HG03095 (cell line): Measurements from ENCODE around the gene GCNT4.
A peak's percentile ranks its signal among the peaks of the same experiment; 100 is the strongest.

ENCODE experiments used
- ATAC-seq: cut with Tn5 transposase; IDR thresholded peaks from one replicate; pipeline ENCODE4 v1.9.1; 2021; ENCODE audit warnings: moderate library complexity; ENCODE audit not compliant: unreplicated experiment

Gene GCNT4

DNA sequence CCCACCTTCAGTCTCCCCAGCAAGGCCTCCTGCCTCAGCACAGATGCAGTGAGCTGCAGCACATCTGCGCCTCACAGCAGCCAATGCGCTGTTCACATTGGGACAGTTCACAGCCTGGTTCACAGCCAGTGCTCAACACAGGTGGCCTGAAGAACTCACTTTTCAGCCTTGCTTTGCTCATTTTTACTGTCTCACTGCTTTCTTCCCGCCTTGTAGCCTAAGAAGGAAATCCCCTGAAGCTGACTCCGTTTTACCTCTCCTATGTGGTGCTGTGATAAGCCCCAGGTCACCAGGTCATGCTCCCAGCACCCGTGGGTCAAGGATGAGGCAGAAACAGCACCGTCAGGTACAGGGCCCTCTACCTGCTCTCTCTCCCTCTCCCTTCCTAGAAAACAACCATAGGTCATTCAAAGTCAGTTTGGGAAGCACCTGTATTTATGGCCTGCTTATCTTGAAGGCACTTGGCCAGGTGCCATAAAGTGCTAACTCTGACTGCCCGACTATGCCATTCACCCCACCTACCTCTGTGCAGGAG is 1.1 kb downstream of the GCNT4 start:
- ATAC-seq = no peak

DNA sequence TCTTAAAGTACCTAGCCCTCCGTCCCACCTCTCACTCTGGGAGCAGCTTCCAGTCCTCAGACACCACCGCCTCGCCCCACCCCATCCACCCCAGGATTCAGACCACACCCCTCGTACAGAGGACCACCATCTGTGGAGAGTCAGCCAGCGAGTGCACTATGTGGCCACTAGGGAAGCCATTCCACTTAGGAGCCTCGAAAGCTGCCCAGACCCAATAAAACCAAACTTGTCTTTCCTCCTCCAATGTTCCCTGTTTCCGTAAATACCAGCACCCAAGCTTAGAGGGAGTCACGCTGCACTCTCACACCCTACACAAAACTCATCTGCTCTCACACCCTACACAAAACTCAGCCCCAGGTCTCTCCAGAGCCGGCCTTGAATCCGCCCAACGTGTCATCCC is 1.9 kb downstream of the GCNT4 start:
- ATAC-seq = no peak

DNA sequence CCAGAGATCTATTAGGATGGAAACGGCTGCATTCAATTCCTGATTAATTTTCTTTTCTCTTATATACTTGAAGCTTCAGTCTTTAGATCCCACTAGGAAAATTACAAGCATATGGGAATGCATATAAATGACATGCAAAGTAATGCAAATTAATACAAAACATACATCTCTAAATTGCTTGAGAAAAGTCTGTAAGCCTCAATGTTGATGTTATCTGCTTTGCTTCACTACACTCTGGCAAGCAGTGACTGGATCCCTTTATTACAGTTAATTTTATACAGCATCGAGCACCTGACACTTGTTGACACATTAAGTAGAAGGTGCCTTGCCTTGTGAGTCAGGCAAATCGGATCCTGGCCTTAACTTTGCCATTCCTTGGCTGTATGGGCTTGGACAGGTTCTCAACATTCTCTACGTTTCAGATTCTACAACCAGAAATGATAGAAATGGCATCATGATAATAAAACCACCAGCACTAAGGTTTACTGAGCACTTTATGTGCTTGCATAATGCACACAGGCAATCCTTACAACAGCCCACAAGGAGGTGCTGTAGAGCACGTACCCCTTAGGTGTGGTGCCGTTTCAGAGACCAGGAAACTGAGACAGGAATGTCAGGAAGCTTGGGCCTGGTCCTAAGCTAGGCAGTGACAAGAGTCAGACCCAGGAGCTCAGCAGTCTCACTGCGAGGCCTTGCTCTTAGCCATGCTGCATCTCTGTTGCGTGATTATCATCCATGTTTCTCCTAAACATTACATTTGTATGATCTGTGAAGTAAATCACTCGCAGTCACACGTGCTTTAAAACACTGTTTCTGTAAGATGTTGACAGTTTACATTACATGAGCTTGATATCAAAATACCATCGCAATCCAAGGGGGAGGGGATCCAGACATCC is 2.7 kb downstream of the GCNT4 start:
- no peak for ATAC-seq

DNA sequence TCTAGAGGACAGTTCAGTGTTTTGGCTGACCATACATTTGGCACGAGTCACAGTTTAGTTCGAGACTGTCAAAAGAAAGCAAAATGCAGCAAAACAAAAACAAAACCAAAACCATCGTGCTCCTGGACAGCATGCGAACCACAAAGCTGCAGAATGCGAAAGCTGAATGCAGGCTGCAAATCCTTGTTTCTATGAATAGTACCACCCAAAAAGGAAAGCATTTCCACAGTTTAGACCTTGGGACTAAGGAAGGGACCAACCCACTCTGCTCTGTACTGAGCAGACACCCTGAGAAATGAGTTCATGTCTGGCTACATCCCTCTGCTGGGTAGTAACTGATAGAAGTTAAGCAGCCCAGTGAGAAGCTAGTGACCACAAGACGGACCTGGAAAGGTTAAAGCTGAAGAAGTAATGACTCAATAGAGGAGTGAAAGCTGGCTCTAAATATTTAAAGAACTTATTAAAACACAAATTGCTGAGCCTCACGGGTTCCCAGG is 3.9 kb downstream of the GCNT4 start:
- ATAC-seq = peak; percentile 62

DNA sequence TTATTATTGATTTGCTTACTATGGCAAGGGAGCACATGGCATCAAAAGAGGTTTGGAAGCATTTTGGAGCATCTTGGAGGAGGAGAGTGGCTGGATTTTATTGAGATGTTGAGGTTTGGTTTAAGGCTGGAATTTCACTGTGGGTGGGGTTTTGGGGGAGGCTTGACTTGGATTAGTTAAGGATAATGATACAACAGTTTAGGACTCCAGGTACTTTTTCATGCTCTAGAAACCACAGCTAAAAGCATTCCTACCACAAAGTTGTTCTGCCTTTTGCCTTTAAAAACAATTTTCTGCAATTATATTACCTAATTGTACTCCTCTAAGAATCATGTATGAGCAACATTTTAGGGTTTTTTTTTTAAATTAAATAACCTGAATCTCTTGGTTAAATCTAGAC is 5.0 kb downstream of the GCNT4 start:
- no peak for ATAC-seq

DNA sequence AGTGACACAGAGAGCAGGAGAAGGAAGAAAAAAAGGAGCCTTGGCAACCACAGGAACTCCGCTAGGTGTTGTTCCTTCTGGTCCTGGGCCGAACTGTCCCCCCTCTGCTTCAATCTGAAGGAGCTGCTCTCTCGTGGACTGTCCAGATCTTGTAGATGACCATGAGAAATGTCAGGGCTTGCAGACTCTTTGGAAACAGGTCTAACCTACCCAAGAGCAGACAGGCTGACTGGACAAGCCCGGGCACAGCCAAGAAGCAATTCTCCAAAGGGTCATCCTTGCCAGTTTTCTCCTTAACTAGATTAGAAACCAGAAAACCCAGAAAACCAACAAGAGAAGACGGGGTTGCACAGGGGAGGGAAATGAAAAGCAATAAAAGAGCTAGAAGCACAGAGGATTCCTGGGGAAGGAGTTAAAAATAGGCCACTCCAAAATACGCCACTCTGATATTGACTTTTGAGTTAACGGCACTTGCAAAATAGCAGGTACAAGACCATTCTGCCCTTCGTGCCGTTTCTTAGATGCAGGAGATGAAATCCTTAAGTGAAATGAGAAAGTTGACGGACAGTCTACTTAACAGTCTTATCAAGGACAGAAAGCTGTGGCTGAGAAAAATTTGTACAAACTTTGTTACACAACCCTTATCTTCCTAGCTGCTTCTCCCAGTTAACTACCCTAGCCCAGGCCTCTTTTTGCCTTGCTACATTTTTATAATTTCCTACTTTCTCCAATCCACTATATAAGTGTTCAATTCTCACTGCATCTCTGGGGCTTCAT is 5.8 kb downstream of the GCNT4 start:
- ATAC-seq = no peak

DNA sequence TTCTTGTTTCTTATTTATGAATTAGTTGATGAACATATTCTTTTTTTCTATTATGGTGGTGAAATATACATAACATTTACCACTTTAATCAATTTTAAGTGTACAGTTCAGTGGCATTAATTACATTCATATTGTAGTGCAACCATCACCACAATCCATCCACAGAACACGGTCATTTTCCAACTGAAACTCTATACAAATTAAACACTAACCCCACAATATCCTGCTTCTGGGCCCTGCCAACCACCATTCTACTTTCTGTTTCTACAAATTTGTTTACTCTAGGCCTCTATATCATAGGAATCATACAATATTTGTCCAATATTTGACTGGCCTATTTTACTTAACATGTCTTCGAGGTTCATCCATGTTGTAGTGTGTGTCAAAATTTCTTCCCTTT is 7.3 kb downstream of the GCNT4 start:
- no peak for ATAC-seq

DNA sequence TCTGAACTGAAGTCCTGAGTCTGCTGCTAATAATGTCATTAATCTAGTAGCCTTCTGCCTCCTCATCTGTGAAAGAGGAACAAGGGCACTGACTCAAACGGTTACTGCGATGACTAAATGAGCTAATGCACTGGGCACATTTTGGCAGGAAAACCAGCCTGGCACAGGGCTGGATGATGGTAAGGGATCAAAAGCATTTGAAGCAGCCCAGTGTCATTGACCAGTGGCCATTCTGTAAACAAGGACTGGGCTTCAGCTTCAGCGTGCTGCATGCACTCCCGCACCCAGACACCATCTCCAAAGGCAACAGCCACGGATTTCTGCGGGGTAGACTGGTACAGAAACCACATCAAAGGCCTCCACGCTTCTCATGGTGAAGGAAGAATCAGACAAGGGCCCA is 8.0 kb downstream of the GCNT4 start:
- ATAC-seq = no peak

DNA sequence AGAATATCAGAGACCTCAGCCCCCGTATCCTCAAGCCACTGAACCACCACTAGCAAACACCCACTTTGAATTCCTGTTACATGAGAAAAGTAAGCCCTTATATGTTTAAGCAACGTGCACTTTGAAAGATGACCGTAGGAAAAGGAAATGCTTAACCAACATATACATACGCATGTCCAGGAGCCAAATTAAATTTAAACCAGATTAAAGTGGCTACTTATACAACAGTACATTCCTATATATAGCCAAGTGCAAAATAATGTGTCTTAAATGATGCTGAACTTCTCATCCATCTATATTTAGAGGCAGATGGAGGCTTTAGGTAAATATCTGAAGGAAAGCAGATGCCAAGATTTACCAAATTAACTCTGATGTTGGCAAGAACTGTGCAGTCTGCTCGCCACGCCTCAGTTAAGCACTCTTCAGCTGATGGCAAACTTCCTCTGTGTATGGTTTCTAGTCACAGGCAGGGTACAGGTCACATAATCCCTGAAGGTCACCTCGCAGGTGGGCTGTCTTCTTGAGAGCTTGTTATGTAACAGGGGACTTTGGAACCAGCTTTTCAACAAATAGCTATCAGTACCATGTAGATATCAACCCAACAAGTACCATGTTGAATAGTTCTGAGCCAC is 8.6 kb downstream of the GCNT4 start:
- ATAC-seq = no peak

DNA sequence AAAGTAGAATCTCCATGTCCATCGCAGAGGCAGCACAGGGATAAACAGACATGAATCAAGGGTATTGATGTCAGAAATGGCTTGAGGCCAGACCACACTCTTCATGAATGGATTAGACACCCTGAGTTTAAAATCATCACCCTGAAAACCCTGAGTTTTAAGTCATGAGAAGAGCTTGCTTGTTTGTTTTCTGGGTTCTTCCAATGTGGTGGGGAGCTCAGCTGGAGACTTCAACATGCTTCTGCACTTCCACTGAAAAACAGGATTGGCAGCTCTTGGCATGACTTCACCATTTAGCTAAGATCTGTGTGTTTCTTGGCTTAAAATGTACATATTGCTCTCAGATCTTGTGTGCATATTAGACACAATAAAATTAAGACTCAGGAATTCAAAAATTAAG is 9.8 kb downstream of the GCNT4 start:
- no peak for ATAC-seq

DNA sequence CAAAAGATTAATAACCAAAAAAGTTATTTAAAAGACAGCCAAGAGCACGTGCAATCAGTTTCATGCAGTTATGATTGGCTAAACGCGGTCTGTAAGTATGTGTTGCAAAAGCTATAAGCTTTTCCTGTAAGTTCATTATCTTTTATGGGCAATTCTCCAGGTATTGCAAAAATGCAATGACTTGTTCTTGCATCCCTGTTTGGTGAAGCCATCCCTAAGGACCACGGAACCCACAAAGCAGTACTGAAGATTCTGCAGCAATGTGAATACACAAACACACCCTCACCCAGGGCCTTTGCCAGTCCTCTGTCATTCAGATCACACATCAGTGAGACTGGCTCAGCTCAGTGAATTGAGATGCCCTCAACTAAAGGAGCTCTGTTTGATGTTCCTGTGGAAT is 11.4 kb downstream of the GCNT4 start:
- ATAC-seq = no peak

DNA sequence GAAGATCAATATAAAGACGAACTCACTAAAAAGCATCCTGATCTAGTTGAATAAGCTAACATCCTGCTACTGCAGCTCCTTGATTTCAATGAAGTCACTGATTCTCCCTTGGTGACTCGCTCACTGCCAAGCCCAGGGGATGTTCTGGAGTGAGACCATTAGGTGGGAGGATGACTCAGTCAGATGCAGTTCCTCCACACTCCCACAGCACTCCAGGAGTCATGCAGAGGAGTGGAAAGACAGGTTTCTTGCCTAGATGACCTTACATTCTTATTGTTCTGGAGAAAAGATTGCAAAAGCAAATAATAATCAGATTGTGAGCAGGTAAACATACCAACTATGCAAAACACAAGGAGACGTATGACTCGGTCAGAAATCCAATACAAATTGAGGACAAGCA is 15.3 kb downstream of the GCNT4 start:
- no peak for ATAC-seq

DNA sequence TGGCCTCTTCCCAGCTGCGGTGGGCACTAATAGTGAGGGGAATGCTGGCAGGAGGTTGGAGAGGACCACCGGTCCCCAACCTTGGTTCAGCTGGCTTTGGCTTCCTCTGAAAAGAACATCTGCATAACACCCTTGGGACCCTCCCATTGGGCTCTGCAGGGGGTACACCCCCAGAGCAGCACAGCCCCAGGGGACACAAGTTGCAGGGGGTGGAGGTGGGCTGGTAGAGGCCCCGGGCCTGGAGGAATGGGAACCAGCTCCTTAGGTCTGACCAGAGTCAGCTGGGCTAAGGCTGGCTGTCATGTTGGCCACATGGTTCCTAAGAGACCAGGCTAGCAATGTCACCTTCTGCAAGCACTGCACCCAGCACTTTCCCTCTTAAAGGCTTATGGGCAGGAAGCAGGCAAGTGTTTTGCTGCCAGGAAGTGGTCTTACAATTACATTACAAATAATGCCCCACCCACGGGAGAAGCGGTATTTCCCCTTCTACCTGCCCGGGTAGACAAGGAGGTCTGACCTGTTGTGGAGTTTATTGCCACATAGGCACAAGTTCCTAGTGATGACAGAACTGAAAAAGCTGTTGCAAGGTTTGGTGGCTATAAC is 18.1 kb downstream of the GCNT4 start:
- ATAC-seq = no peak

DNA sequence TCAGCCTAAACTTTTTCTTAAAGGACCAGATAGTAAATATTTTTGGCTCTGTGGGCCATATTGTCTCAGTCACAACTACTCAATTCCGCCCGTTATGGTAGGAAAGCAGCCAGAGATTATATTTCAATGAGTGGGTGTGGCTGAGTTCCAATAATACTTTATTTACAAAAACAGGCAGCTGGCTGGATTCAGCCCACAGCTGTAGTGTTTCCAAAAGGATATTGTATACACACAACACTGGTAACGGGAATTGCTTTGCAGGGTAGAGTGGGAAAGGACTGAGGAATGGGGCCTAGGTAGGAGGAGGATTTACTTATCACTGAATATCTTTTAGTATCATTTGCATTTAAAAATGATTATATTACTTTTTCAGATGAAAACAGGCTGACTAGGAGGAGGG is 21.0 kb downstream of the GCNT4 start:
- no peak for ATAC-seq

DNA sequence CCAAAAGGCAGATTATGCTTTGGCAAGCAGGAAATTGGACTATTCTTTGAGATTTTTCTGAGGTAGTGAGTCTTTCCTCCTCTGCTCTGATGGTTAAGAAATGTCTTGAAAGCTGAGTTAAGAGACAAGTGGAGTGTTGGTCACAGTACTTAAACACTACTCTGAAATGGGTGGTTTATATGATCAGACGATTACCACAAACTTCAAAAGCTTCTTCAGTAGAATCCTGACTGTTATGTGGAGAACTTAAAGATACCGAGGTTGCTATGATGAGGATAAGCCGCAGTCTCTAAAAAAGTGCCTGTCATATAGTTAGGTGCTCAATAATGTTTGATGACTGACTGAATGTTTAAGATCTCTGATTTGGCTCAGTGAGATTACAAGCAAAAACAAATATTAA is 24.3 kb downstream of the GCNT4 start:
- no peak for ATAC-seq

DNA sequence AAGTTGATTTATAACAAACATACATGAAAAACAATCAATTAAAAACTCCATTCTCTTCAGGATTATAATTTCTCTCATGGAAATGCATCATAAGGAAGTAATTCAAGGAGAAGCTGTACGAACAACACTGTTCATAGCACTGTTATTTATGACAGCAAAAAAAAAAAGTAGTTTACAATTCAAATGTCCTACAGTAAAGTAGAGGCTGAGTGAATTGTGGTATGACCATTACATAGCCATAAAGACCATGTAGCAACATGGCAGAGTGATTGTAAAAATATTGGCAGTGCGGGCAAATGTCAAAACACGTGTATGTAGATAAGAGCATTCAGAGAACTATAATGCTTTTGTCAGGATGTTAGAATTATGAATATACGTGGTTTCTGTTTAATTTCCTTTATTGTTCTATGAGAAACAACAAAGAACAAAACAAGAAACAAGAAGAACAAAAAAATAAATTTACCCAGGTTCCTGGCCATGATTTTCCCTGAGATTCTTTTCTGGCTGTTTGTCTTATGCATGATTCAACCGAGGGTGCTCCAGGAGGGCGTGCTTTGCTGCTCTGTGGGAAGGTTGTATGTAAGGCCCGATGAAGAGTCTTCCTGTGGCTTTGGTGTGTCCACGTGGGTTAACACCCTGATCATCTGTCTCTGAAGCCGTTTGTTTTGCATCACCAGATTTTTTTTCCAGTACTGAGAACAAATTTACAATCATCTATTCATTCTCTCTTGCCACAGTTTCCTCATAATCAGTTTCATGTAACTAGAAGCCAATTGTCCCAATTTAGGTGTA is 28.8 kb downstream of the GCNT4 start:
- no peak for ATAC-seq

DNA sequence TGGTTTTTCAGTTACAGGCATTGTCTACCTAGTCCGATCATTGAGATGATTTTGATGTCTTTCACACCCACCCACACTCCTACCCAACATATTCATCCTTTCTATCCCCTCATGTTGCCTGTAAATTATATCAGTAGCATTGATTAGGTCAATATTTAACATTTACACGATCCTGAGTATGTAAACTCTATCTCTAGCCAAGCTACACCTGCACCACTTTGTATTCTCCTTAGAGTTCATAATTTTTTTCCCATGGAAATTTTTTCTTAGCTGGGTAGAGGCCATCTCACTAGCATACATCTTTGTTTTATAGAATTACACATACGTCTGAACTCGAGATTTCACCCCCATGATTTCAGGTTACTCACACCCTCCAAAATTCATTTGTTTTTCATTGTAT is 30.6 kb downstream of the GCNT4 start:
- ATAC-seq = no peak

DNA sequence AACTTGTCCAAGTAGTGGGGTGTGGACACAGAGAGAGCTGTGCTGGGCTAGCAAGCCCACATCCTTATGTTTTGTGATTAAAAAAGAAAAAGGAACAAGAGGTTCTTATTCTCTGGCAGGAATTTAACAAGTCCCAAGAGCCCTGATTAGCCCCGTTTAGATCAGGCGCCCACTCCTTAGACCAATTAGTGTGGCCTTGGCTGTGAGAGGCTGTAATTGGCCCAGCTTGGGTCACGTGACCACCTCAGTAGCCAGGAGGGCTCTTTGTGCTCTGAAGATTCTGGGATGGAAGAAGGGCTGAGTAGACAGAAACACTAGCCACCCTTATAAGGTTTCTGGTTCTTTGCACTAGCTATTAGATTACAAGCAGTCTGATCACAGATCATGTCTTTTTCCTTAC is 31.1 kb downstream of the GCNT4 start:
- ATAC-seq = no peak

DNA sequence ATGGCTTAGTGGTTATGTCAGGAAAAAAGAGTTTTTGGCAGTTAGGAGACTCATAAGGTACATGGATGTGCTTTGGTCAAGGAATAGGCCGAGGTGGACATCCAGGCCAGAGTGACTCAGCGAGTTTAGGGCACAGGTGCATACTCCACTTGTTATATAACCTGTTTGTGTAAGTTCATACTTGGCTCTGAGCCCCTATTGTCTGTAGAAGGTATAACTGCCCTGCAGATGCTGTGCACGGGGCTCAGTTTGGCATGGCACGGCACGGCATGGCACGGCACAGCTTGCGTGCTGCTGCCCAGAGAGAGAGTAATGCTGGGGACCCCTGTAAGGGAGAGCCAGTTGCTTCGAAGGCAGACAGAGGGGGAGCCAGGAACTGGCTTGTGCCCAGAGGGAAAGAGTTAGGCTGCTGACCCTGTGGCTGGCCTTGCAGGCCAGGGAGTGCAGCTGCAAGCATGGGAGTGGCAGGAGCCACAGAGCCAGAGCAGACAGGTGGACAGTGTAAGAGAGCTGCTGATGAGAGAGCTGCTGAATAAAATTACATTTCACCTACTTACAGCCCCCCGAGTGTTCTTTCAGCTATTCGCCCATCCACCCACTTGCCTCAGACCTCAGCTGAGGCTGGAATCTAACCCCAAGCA is 32.2 kb downstream of the GCNT4 start:
- no peak for ATAC-seq
